ENCODE results near the gene RIMS4. TPM values are rescaled to one million over a fixed set of nuclear protein-coding genes. Genes with fewer than 3 reads are reported as not detected.

Gene RIMS4
- total and polyA plus RNA-seq, 4 donors: not detected

- no peak for TF ChIP-seq ZBTB33 (IDR thresholded peaks at IDR 0.05)
Measured at GRCh38 chr20:44721785-44722054, 88.6 kb downstream of the RIMS4 start (continued).

- Histone ChIP-seq H3K27ac (ENCODE audit: low read depth in 1 of 2, low read length in 2 of 2) (no peak overlapping the region), H3K9me3 (ENCODE audit: control insufficient read depth in 4 of 4, low read length in 3 of 4) (no peaks in the 10 kb centered on the region), H3K4me3 (ENCODE audit: low read depth in 1 of 3, low read length in 3 of 3) (no peak overlapping the region), H3K36me3 (ENCODE audit: control insufficient read depth in 4 of 4, insufficient read depth in 3 of 4, low read depth in 1 of 4, low read length in 3 of 4) (no peaks in the 10 kb centered on the region), H3K4me1 (ENCODE audit: control insufficient read depth in 4 of 4, insufficient read depth in 4 of 4, low read length in 3 of 4) (no peaks in the 10 kb centered on the region), H3K9ac (ENCODE audit: low read depth in 1 of 2, low read length in 2 of 2) (no peak overlapping the region), H3K27me3 (ENCODE audit: control insufficient read depth in 4 of 4, insufficient read depth in 4 of 4, low read length in 3 of 4) (peaks cover 0 to 1% (median 0%) of the 10 kb centered on the region in 4 donors)
- WGBS: 61% methylated on average over 11 of the region's 11 CpGs
- no peak for DNase-seq (ENCODE audit: low spot score)
- TF ChIP-seq FOXA2 (IDR thresholded peaks at IDR 0.05) (no peak), HNF4A (conservative IDR thresholded peaks at IDR 0.05) (no peak), TAF1 (conservative IDR thresholded peaks at IDR 0.05) (no peak), JUND (IDR thresholded peaks at IDR 0.05) (no peak)
Measured at GRCh38 chr20:44720997-44721784, 89.2 kb downstream of the RIMS4 start.

- H3K4me1 ChIP-seq (ENCODE audit: control insufficient read depth in 4 of 4, insufficient read depth in 4 of 4, low read length in 3 of 4): no peaks in the 10 kb centered on the region
- H3K9ac ChIP-seq (ENCODE audit: low read depth in 1 of 2, low read length in 2 of 2): no peak overlapping the region
- 76% methylated on average over 7 of the region's 7 CpGs for WGBS
Measured at GRCh38 chr20:44720621-44720996, 89.7 kb downstream of the RIMS4 start.

More at GRCh38 chr20:44720621-44720996, 89.7 kb downstream of the RIMS4 start:
- no peak overlapping the region for H3K4me3 ChIP-seq (ENCODE audit: low read depth in 1 of 3, low read length in 3 of 3)
- H3K27ac ChIP-seq (ENCODE audit: low read depth in 1 of 2, low read length in 2 of 2): no peak overlapping the region
- DNase-seq (ENCODE audit: low spot score): no peak
- no peaks in the 10 kb centered on the region for H3K27me3 ChIP-seq (ENCODE audit: control insufficient read depth in 4 of 4, insufficient read depth in 4 of 4, low read length in 3 of 4)
- no peaks in the 10 kb centered on the region for H3K9me3 ChIP-seq (ENCODE audit: control insufficient read depth in 4 of 4, low read length in 3 of 4)
- TF ChIP-seq HNF4G (IDR thresholded peaks at IDR 0.05): no peak
- no peak for TF ChIP-seq SP1 (IDR thresholded peaks at IDR 0.05)
- TF ChIP-seq TAF1 (conservative IDR thresholded peaks at IDR 0.05): no peak
- no peak for TF ChIP-seq RAD21 (IDR thresholded peaks at IDR 0.05)
- TF ChIP-seq NR2F2 (IDR thresholded peaks at IDR 0.05): no peak
- no peak for TF ChIP-seq ZBTB33 (IDR thresholded peaks at IDR 0.05)
- TF ChIP-seq MAX (IDR thresholded peaks at IDR 0.05): no peak
- TF ChIP-seq CTCF (IDR thresholded peaks at IDR 0.05; ENCODE audit: low read depth, low read length, missing input control): no peak
- no peaks in the 10 kb centered on the region for H3K36me3 ChIP-seq (ENCODE audit: control insufficient read depth in 4 of 4, insufficient read depth in 3 of 4, low read depth in 1 of 4, low read length in 3 of 4)

All from liver (tissue), 9 donors.